Activated T-helper 9 cell treated with anti-CD3 and anti-CD28 coated beads, Interleukin-2, amount 50 U/mL, for 16 hours (primary cell): ENCODE results near the gene NHERF2.
A peak's percentile ranks its signal among the peaks of the same experiment; 100 is the strongest.

ENCODE experiments used
- DNase-seq: peaks from one replicate; pipeline ENCODE4 v3.0.0-alpha.2; 2020; ENCODE audit warnings: low read depth

NHERF2 gene

DNA sequence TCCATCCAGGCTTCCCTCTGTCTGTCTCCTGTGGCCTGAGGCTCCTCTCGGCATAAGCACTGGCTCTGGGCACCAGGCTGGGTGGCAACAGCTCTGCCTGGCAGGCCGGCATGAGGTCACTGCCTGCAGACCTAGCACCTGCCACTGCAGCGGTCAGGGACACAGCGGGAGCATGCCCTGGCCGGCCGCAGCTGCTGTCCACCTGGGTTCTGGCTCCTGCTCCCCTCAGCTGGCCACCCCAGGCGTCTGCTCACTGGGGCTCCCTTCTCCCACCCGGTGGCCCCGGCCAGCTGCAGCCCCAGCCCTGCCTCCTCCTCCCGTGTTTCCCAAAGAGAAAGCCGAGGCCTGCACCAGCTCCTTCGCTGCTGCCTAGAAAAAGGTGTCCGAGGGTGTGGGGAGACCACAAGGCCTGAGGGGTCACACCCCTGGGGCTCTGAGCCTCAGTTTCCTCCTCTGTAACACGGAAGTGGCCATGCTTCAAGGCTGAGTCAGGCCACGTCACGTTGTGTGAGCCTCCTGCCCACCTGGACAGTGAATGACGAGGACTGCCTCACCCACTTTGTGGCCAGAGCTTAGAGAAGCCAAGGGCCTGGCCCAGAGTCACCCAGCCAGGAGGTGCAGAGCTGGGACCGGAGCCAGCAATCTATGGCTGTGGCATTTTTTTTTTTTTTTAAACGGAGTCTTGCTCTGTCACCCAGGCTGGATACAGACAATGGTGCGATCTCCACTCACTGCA is 14.3 kb downstream of the NHERF2 start:
- no peak for DNase-seq

DNA sequence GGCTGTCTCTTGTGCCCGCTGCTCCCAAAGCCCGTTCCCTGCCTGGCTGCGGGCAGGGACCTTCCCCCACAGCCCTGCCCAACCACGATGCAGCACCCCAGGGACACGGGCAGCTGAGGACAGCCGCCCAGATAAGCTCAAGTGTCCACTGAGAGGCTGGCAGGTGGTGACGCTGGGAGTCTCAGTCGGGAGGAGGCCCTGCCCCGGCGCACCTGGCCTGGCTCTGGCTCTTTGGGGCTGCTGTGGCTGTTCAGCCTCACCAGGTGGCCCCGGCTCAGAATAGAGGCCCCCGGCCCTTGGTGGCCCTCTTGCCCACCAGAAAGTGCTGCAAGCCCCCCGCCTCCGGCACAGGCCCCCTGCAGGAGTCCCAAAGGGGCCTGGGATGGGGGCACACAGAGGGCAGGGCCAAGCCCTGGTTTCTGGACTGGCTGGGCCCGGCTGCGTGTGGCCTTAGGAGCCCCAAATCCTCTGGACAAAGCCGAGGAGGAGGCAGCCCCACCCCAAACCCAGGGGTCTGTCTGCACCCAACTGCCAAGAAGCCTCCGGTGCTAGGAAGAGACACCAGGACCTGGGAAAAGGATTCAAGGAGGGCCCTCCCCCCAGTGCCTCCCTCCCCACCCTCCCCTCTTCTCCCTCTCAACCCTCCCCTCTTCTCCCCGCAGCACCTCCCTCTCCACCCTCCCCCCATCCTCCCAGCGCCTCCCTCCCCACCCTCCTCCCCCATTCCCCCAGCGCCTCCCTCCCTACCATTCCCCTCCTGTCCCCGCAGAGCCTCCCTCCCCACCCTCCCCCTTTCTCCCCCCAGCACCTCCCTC is 15.7 kb downstream of the NHERF2 start:
- no peak for DNase-seq

DNA sequence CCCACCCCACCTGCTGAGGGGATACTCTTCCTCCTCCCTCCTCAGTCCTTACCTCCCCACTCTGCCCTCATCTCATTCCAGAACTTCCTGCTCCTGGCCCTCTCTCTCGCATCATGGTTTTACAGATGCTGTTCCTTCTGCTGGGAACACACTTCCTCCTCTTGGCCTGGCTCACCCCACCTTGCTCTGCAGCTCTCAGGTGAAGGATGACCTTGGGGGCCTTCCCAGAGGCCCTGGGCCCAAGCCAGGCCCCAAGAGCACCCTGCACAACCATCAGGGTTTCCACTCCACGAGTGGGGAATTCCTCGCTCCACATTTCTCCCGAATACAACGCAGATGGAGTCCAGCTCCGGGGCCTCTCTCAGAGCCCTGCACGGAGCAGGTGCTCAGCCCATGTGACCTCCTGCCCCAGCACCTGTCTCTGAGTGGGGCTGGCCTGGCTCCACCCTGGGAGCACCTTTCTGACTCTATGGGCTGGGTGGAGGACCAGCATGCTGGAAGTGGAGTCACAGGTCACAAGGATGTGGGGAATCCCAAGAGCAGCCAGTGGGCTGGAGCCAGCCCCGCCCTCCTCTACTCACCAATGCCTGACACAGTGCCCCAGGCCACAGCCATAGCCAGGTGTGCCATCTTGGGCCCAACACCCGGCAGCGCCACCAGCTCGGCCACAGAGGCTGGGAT is 16.4 kb downstream of the NHERF2 start:
- no peak for DNase-seq

DNA sequence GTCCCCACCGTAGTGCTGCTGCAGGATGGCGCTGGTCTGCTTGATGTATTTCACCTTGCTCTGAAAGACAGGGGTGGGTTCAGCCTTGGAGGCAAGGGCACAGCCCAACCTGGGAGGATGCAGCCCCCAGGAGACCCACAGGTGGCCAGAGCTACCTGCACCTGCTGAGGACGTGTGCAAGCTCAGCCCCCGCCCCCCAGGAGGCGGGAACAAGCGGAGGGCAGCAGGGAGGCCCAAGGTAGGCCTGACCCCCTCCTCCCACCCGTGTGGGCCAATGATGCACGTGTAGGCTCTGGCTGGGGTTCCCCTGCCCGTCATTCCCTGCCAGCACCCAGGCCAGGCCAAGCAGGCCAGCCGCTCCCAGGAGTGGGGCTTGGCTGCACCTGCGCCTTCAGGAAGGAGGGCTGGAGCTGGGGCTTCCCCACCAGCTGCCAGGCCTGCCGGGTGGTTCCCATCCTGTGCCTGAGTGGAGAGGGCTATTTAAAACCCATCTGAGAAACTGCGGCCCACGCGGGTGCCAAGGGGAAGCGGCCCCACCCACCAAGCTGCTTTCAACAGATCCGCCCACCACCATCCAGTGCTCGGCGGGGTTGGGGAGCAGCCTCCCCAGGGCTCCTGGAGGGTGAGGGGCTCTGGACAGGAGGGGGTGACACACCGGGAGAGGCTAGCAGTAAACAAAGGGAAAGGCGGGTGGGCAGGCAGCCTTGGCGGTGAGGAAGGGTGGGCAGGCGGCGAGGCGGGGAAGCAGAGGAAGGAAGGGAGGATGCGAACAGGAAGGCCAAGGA is 17.2 kb downstream of the NHERF2 start:
- DNase-seq = no peak

DNA sequence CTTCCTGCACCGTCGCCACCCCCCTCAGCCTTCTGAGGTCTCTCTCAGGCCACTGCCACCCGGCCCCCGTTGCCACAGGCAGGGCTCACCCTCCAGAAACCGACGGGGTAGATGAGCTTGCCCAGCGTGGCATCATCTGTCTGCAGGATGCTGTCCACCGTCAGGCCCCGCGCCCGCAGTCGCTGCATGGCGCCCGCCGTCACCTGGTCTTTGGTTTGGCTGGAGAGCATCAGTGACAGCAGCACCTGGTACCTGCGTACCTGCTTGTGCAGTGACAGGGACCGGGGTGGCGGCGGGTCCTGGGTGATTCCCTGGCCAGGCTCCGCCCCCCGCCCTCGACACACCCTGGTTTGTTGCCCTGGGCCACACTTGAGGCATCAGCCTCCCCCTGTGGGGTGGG is 17.8 kb downstream of the NHERF2 start:
- no peak for DNase-seq

DNA sequence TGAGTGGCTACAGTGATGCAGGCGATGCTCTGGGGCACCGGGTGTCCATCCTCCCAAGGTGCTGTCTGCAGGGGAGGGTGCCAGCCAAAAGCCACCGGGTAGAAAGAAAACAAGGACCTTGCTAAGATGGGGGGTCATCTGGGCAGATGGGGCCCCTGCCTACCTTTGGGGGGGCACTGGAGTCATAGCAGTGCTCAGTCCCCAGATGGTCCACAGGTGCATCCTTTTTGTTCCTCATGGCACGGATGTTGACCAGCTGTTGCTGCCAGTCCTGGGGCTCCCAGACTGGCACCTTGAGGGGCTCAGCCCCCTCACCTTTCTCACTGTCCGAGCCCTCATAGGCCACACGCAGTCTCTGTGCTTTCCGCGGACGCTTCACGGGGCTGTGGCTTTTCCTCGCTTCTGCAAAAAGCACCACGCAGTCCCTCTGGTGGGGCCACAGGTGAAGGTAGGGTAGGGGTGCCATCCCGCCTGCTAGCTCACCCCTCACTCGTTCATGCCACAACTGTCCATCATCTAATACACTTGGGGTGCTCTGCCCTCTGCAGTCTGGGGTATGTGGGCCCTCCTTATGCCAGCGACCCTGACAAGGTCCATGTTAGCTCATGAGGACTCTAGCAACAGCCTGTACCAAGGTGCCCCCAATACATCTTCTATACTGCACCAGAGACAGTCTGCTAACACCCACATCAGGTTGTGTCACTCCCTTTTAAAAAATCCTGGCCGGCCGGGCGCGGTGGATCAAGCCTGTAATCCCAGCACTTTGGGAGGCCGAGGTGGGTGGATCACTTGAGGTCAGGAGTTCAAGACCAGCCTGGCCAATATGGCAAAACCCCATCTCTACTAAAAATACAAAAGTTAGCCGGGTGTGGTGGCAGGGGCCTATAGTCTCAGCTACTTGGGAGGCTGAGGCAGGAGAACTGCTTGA is 19.5 kb downstream of the NHERF2 start:
- no peak for DNase-seq

DNA sequence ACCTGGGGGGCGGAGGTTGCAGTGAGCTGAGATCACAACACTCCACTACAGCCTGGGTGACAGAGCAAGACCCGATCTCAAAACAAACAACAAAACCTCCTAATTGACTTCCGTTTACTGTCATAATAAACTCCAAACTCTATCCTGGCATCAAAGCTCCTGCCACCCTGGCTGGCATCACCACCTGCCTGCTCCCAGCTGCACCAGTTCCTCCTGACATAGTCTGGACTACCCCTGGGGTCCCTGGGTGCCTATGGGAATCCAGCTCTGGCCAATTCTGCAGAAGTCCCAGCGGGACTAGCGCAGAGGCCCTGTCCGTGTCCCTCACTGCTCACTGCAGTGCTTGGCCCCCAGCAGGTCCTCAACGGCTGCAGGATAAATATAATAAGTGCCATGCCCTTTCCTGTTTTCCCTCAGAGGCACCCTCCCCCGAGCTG is 20.2 kb downstream of the NHERF2 start:
- DNase-seq = no peak

DNA sequence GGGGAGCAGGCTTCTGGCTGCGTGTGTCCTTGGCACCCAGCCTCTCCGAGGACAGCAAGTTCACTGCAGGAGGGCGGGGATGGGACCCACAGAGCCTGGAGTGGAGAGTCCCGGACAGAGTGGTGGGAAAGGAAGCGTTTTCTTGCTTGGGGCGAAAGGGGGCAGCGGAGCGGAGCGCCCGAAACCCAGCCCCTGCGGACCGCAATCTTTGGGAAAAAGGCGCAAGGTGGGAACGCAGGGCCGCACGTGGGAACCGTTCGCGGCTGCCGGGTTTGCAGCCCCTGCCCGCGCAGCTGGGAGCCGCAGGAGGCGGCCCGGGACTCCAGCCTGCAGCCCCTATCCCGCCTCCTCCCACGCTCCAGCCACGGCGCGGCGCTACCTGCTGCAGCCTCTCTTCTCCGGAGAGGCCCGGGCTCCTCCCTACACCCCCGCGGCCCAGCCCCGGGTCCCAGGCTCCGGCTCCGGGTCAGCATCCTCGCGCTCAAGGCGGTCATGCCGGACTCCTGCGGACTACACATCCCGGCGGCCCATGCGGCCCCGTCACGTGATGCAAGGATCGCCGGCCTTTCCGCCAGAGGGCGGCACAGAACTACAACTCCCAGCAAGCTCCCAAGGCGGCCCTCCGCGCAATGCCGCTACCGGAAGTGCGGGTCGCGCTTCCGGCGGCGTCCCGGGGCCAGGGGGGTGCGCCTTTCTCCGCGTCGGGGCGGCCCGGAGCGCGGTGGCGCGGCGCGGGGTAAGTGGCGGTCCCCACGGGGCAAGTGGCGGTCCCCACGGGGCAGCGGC is 20.8 kb downstream of the NHERF2 start, which contains the start of the genes NTHL1 and TSC2:
Gene NTHL1 (minus strand): TSS at position 505 of the 786 bp plus-strand sequence. CDS start 11 bp downstream, at position 494.
Gene TSC2 (plus strand): TSS at position 656 of the 786 bp plus-strand sequence. CDS start 631 bp downstream, outside the sequence.
- DNase-seq = peak; percentile 90

DNA sequence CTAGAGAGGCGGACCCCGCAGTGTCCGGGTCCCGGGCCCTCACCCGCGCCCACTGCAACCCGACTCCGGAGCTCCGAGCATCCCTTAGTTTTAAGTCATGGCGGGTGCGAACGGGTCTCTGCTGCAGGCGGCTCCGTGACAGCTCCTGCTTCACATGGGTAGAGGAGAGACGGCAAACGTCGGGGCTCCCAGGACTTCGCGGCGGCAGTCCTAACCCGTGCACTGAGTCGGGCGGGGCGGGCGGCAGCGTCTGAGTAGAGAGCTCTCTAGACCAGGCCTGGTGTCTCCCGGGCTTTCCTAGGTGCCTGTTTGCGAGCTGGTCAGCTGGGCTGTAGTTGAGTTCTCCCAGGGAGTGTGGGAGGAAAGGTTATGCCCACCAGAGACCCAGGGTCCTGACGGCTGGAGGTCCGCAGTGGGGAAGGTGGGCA is 21.4 kb downstream of the NHERF2 start:
- DNase-seq = no peak

DNA sequence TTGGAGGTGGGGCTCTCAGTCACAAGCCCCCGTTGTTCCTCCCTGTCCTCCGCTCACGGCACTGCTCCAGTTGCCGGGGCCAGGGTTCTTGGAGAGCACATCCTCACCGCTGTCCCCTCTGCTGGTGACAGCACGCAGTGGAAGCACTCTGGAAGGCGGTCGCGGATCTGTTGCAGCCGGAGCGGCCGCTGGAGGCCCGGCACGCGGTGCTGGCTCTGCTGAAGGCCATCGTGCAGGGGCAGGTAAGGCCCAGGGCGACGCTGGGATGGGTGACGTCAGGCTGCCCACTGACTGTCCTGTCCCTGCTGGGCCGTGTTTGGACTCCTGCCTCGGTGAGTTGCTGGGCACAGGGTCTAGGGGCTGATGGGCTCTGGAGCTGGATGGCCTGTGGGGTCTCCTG is 26.5 kb downstream of the NHERF2 start:
- DNase-seq = no peak

DNA sequence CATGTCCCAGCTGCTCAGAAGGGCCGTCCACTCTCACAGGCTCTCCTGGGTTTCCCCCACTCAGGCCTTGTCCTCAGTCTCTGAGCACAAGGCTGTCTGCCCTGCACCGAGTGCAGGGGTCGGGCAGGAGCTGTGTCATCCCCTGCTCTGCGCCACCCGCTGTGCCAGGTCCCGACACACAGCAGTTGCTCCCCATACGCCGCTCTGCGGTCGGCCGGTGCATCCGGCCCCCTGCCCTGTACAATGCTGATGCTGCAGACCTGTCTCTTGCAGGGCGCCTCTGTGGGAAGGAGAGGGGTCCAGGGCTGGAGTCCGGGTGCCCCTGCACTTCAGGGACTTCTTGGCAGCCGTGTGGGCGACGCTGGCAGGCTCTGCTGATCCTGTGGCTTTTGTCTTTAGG is 27.2 kb downstream of the NHERF2 start:
- no peak for DNase-seq

DNA sequence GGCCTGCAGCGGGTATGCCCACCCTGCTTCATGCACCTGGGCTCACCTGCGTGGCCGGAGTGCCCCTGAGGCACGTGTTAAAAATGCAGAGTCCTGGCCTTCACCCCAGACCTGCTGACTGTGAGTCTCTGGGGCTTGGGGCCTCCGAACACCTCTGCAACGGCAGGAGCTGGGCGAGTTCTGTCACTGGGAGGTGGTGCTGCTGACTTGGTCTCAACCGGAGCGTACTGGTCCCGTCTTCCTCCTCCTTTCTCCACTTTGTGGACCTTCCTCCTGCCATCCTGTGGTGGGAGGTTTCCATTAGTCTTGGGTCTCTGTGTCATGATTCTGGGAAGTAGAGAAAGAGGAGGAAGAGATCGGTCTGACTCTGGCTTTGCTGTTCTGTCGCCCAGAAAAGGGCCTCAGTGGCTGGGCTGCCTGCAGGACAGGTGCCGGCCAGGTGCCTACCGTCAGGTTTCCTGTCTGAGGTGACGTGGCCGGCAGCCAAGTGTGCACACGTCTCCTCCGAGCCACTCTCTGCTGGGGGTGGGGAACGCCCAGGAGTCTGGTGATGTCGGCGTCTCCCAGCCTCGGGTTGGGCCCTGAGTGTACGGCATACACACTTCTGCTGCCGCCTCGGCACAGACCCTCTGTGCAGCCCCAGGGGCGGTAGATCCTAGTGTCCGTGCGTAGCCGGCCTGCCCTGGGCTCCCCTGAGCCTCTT is 28.0 kb downstream of the NHERF2 start:
- no peak for DNase-seq

DNA sequence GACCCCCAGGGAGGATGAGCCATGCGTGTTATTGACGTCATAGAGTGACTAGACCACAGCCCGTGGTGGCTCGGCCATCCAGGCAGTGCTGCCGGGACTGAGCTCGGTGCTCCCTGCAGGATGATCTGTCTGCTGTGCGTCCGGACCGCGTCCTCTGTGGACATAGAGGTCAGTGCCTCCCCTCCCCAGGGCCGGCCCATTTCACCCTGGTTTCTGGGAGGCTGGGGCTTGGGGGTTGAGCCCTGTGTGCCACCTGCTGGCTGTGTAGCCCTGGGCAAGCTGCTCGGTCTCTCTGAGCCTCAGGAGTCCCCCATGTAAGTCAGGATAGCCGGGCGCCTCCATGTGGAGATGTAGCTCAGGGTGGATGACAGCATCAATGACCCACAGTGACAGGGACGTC is 29.4 kb downstream of the NHERF2 start:
- DNase-seq = no peak

DNA sequence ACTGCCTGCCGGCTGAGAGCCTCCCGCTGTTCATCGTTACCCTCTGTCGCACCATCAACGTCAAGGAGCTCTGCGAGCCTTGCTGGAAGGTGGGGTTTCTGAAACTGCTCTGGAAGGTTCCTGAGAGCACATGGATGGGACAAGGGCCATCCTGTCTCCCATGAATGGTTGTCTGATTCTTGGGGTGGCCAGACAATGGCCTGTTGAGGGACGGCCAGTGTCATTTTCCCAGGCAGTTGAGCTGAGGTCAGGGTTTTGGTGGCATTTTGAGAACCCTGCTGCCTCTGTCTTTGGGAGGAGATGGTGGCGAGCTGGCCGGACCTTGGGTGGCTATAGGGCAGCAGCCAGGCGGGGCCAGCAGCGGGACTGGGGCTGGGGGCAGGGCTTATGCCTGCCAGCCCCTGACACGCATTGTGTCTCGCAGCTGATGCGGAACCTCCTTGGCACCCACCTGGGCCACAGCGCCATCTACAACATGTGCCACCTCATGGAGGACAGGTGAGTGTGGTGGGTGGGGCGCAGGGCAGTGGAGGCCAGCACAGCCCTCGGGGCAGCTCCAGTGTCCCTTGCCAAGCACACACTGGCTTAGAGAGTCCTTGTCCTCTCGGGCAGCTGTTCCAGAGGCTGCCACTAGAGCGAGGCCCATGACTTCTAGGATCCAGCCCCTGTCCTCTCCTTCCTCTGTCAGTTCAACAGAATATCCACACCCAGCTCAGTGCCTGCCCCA is 30.1 kb downstream of the NHERF2 start:
- no peak for DNase-seq

DNA sequence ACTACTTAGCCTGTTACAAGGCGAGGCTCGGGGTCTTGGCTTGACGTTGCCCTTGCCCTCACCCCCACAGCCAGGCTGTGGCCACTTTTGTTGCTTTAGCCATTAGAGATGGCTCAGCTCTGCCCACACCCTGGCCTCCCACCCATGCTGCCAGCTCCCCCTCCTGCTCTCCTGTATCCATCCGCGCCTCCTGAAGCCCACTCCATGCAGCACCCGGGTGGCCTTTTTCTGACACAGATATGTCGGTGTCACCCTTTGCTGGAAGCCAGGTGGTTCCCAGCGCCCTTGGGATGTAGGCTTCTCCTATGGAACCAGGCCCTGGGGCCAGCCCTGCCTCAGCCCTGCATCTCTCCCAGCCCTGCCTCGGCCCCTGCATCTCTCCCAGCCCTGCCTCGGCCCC is 30.7 kb downstream of the NHERF2 start:
- DNase-seq = no peak

DNA sequence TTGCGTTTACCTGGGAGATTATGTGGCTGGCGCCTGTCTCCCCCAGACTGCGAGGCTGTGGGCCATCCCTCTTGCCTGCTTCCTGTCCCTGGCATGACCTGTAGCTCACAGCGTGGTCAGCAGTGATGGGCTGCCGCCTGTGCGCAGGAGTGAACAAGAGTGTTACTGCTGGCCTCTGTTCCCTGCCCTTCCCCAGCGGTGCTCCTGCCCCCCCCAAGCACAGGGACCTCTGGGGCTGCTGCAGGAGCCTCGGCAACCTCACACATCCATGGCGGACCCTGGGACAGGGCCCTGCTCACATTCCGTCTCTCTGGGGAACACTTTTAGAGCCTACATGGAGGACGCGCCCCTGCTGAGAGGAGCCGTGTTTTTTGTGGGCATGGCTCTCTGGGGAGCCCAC is 31.7 kb downstream of the NHERF2 start:
- DNase-seq = no peak

DNA sequence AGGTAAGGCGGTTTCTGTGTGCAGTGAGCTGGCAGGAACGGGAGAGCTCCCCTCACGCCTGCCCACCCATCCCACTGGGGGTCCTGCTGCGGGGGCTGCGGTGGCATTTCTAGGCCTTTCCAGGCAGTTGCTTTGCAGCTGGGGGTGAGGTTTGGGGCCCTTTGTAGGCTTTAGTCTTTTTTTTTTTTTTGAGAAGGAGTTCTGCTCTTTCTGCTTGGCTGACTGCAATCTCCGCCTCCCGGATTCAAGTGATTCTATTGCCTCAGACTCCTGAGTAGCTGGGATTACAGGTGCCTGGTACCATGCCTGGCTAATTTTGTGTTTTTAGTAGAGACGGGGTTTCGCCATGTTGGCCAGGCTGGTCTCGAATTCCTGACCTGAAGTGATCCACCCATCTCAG is 32.2 kb downstream of the NHERF2 start:
- no peak for DNase-seq

DNA sequence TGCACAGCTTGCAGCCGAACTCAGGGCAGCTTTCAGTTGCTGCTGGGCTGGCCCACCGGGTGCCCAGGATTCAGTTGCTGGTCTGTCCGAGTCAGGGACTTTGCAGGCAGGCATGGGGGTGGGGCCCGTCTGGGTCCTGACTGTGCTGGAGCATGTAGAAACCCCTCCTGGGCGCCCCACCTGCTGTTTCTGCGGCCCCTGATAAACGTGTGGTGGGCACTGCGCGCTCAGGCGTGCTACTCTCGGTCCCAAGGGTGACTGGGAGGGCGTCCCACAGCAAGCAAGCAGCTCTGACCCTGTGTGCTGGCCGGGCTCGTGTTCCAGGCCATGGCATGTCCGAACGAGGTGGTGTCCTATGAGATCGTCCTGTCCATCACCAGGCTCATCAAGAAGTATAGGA is 33.6 kb downstream of the NHERF2 start:
- DNase-seq = no peak

DNA sequence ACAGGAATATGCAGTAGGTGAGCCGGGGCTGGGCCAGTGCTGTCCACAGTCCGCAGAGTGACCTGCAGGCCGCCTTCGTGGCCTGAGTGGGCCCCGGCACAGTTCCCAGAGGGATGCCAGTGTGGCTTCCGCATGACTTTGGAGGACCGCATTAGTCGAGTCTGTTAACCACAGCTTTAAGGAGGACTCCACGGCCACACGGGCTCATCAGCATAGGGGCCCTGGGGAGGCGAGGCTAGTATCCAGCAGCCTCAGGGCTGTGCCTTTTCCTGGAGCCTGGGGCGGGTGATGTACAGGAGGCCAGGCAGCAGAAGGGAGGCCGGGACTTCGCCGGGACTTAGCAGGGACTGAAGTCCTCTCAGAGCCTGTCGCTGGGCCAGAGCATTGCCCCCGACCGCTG is 34.3 kb downstream of the NHERF2 start:
- DNase-seq = no peak
